HepG2 (cell line): Measurements from ENCODE around the gene ENO3. TPM values are rescaled to one million over a fixed set of nuclear protein-coding genes. Genes with fewer than 3 reads are reported as not detected.

Source experiments
- ATF1 ChIP-seq: IDR thresholded peaks from 2 replicates; pipeline ENCODE4 v1.6.1; 2016; ENCODE audit warnings: mild to moderate bottlenecking, control low read depth
- KLF6 ChIP-seq: IDR thresholded peaks from 2 replicates; pipeline ENCODE4 v1.8.0; 2016; ENCODE audit warnings: missing biosample characterization, missing genetic modification reagents
- MAZ ChIP-seq, 2 experiments: sonication (generic) in 1 of 2; formaldehyde crosslinking in 1 of 2; IDR thresholded peaks; 2 replicates each; pipeline versions ENCODE4 v1.5.0 to v1.6.1; 2012 to 2020; ENCODE audit warnings: low read depth in 2 of 2, mild to moderate bottlenecking in 2 of 2, borderline replicate concordance in 1 of 2, improper control_type of control experiment in 1 of 2, low read length in 1 of 2, missing genetic modification reagents in 1 of 2, moderate library complexity in 1 of 2
- NCOA2 ChIP-seq: sonication (generic); formaldehyde crosslinking; IDR thresholded peaks from 2 replicates; pipeline ENCODE4 v1.8.0; 2022; ENCODE audit warnings: inconsistent platforms
- NFATC3 ChIP-seq: sonication (generic); formaldehyde crosslinking; IDR thresholded peaks from 2 replicates; pipeline ENCODE4 v1.5.1; 2020; ENCODE audit warnings: mild to moderate bottlenecking, missing genetic modification reagents
- NFYC ChIP-seq: IDR thresholded peaks from 2 replicates; pipeline ENCODE4 v1.6.1; 2016; ENCODE audit warnings: missing genetic modification reagents, missing compliant biosample characterization
- RFX1 ChIP-seq: fragments of 450-650 bp; IDR thresholded peaks from 2 replicates; pipeline ENCODE4 v1.6.1; 2017
- SATB2 ChIP-seq: sonication (generic); formaldehyde crosslinking; IDR thresholded peaks from 2 replicates; pipeline ENCODE4 v1.5.0; 2020; ENCODE audit warnings: missing genetic modification reagents
- SOX6 ChIP-seq, 2 experiments: fragments of 450-650 bp in 1 of 2; sonication (generic) in 1 of 2; formaldehyde crosslinking in 1 of 2; IDR thresholded peaks; 2 replicates each; pipeline versions ENCODE4 v1.4.0 to v1.6.1; 2017 to 2020; ENCODE audit warnings: antibody characterized with exemption in 1 of 2, mild to moderate bottlenecking in 1 of 2, missing genetic modification reagents in 1 of 2
- SP2 ChIP-seq: sonication (generic); formaldehyde crosslinking; IDR thresholded peaks from 2 replicates; pipeline ENCODE4 v1.5.1; 2020; ENCODE audit warnings: mild to moderate bottlenecking, missing genetic modification reagents
- XBP1 ChIP-seq: sonication (generic); formaldehyde crosslinking; IDR thresholded peaks from 2 replicates; pipeline ENCODE4 v1.5.0; 2020; ENCODE audit warnings: missing genetic modification reagents
- XRCC5 ChIP-seq: fragments of 200-400 bp; formaldehyde crosslinking; optimal IDR thresholded peaks from 2 replicates; pipeline ENCODE3; 2017; ENCODE audit warnings: mild to moderate bottlenecking, low read length
- YY1 ChIP-seq: IDR thresholded peaks from 2 replicates; pipeline ENCODE4 v1.6.1; 2011; ENCODE audit warnings: low read length, low read depth, moderate library complexity, mild to moderate bottlenecking; ENCODE audit not compliant: insufficient read depth, insufficient replicate concordance
- ZFP41 ChIP-seq: sonication (generic); formaldehyde crosslinking; IDR thresholded peaks from 2 replicates; pipeline ENCODE4 v1.4.0; 2020; ENCODE audit warnings: mild to moderate bottlenecking, missing genetic modification reagents, borderline replicate concordance
- ZNF138 ChIP-seq: sonication (generic); formaldehyde crosslinking; IDR thresholded peaks from 2 replicates; pipeline ENCODE4 v1.5.0; 2020; ENCODE audit warnings: mild to moderate bottlenecking, low read depth, missing genetic modification reagents
- ZNF280D ChIP-seq: sonication (generic); formaldehyde crosslinking; IDR thresholded peaks from 2 replicates; pipeline ENCODE4 v1.5.1; 2020; ENCODE audit warnings: mild to moderate bottlenecking, missing genetic modification reagents
- ZNF343 ChIP-seq: sonication (generic); formaldehyde crosslinking; IDR thresholded peaks from 2 replicates; pipeline ENCODE4 v1.4.0; 2020; ENCODE audit warnings: mild to moderate bottlenecking, missing genetic modification reagents
- ZNF629 ChIP-seq: sonication (generic); formaldehyde crosslinking; conservative IDR thresholded peaks from 2 replicates; pipeline ENCODE4 v1.5.0; 2020; ENCODE audit warnings: missing genetic modification reagents
- ZNF652 ChIP-seq: IDR thresholded peaks from 2 replicates; pipeline ENCODE4 v1.6.1; 2016; ENCODE audit warnings: low read depth, borderline replicate concordance
- ZNF670 ChIP-seq: sonication (generic); formaldehyde crosslinking; IDR thresholded peaks from 2 replicates; pipeline ENCODE4 v1.8.0; 2022; ENCODE audit warnings: mild to moderate bottlenecking, missing genetic modification reagents, borderline replicate concordance
- ZNF691 ChIP-seq: sonication (generic); formaldehyde crosslinking; IDR thresholded peaks from 2 replicates; pipeline ENCODE4 v1.4.0; 2020; ENCODE audit warnings: missing genetic modification reagents, low read depth, mild to moderate bottlenecking, borderline replicate concordance
- polyA plus RNA-seq, 8 experiments: library from polyadenylated mRNA; depleted of rRNA in 3 of 8; stranded (reverse) in 7 of 8; unstranded in 1 of 8; fragments of >200 nt; fragmentation: Illumina TruSeq in 4 of 8; extraction: Trizol in 4 of 8; gene quantifications; 2 replicates each; pipeline versions ENCODE4 v1.2.1 to v1.2.3, GENCODE V29; 2011 to 2016; ENCODE audit warnings: low read depth in 4 of 8, missing spikeins in 1 of 8, mixed read lengths in 1 of 8; ENCODE audit not compliant: insufficient read depth in 1 of 8
- total RNA-seq, 5 experiments: library from RNA; depleted of rRNA; stranded (reverse); fragments of >200 nt; fragmentation: Illumina TruSeq; extraction: Trizol; gene quantifications; 2 replicates each; pipeline ENCODE4 v1.2.3, GENCODE V29; 2016; ENCODE audit warnings: low read depth in 1 of 5
- TF ChIP-seq, protein P1 (sequence below): sonication (generic); formaldehyde crosslinking; IDR thresholded peaks from 2 replicates; pipeline ENCODE4 v1.4.0; 2020; ENCODE audit warnings: missing genetic modification reagents, mild to moderate bottlenecking, borderline replicate concordance

Gene ENO3
- total and polyA plus RNA-seq, 2 of the 13 experiments (the other 11 are each of a cell fraction or from before 2014, with no cell fraction given): 59.8 to 69.8 TPM

DNA sequence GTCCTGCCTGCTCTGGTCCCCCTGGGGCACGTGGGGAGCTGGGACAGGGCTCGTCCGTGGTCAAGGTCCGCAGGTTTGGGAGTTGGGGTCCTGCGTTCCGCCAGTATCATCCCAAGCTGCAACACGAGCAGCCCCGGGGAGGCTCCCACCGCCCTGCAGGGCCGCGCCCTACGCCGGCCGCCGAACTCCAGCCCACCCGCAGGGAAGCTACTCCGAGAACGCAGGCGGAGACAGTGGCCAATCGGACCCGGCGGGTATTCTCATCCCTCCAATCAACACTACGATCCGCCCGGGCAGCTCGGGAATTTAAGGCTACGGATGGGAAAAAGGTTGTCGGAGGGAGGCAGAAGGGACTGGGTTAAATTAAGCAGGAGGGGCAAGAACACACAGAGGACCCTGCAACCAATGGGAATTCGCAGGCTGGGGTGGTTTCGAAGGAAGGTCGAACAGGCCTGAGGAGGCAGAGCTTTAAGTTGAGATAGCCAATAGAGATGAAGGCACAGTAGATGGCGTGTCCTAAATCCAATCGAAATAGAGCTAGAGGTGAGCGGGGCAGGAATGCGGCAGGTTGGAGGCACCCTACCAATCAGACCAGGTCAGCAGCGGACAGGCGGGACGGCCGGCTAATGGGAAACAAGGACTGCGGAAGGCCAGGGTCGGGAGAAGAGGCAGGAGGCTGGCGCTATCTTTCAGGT is 16.1 kb downstream of the ENO3 start (continued):
- TF ChIP-seq, protein P1, sequence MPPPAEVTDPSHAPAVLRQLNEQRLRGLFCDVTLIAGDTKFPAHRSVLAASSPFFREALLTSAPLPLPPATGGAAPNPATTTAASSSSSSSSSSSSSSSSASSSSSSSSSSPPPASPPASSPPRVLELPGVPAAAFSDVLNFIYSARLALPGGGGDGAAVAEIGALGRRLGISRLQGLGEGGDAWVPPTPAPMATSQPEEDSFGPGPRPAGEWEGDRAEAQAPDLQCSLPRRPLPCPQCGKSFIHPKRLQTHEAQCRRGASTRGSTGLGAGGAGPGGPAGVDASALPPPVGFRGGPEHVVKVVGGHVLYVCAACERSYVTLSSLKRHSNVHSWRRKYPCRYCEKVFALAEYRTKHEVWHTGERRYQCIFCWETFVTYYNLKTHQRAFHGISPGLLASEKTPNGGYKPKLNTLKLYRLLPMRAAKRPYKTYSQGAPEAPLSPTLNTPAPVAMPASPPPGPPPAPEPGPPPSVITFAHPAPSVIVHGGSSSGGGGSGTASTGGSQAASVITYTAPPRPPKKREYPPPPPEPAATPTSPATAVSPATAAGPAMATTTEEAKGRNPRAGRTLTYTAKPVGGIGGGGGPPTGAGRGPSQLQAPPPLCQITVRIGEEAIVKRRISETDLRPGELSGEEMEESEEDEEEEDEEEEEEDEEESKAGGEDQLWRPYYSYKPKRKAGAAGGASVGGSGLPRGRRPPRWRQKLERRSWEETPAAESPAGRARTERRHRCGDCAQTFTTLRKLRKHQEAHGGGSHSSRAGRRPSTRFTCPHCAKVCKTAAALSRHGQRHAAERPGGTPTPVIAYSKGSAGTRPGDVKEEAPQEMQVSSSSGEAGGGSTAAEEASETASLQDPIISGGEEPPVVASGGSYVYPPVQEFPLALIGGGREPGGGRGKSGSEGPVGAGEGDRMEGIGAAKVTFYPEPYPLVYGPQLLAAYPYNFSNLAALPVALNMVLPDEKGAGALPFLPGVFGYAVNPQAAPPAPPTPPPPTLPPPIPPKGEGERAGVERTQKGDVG: 0 out of 2 replicates have a peak, but pooled peaks have one; percentile 48
- TF ChIP-seq YY1 (no peak), ZFP41 (CRISPR knock-in tag) (no peak), SATB2 (CRISPR knock-in tag) (peak; percentile 38; the same call in 1 of the 2 replicates), NFATC3 (CRISPR knock-in tag) (peak; percentile 75; the same call in 1 of the 2 replicates), MAZ (IDR thresholded peaks at IDR 0.05; ENCODE audit: borderline replicate concordance, low read depth, low read length) (peak; percentile 54; the same call in 1 of the 2 replicates), MAZ (CRISPR knock-in tag; IDR thresholded peaks at IDR 0.05; ENCODE audit: low read depth) (no peak), ZNF138 (CRISPR knock-in tag) (0 out of 2 replicates have a peak, but pooled peaks have one; percentile 24), ZNF280D (CRISPR knock-in tag) (peak; percentile 26; the same call in 1 of the 2 replicates), ZNF343 (CRISPR knock-in tag) (no peak), ATF1 (CRISPR knock-in tag) (peak; percentile 85), ZNF670 (CRISPR knock-in tag) (no peak), XBP1 (CRISPR knock-in tag) (no peak), ZNF691 (CRISPR knock-in tag) (peak; percentile 44; the same call in 1 of the 2 replicates), SOX6 (IDR thresholded peaks at IDR 0.05) (no peak), SOX6 (CRISPR knock-in tag; IDR thresholded peaks at IDR 0.05) (peak; percentile 5; the same call in 1 of the 2 replicates), ZNF652 (peak; percentile 97), NFYC (CRISPR knock-in tag) (peak; percentile 95), ZNF629 (CRISPR knock-in tag) (no peak), SP2 (CRISPR knock-in tag) (peak; percentile 98), KLF6 (peak; percentile 31; the same call in 1 of the 2 replicates), RFX1 (no peak), NCOA2 (peak; percentile 9; the same call in 1 of the 2 replicates), XRCC5 (no peak)
